ENCODE results near the gene SLC10A3. TPM values are rescaled to one million over a fixed set of nuclear protein-coding genes. Genes with fewer than 3 reads are reported as not detected.

The SLC10A3 gene
- polyA plus RNA-seq, 1 of the 3 experiments (the other 2 are of a cell fraction): 29.7 TPM

DNA sequence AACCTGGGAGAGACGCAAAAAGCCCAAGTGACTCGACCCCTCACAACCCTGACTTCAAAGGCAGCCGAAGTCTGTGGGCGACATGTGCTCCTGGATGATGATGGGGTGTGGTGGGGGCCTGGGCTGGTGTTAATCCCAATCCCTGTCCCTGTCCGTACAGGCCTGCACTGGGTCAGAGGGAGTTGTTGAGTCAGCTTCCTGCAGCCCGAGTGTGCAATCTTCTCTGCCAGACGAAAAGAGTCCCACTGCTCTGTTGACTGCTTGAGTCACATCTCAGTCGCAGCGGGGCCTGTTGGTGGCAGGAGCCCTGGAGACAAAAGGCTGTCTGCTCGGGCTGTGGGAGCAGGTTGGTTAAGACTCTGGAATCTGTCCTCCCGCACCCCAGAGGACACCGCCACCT, 15.3 kb upstream of the SLC10A3 start:
- H3K36me3 ChIP-seq (replicated peaks in 1 of 2; ENCODE audit: control insufficient read depth in 1 of 2, insufficient read depth in 2 of 2, low read length in 1 of 2): no peaks in the 10 kb centered on the region
- no peaks in the 10 kb centered on the region for H3K9me3 ChIP-seq
- TF ChIP-seq, protein P1, sequence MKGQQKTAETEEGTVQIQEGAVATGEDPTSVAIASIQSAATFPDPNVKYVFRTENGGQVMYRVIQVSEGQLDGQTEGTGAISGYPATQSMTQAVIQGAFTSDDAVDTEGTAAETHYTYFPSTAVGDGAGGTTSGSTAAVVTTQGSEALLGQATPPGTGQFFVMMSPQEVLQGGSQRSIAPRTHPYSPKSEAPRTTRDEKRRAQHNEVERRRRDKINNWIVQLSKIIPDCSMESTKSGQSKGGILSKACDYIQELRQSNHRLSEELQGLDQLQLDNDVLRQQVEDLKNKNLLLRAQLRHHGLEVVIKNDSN (IDR thresholded peaks at IDR 0.05; ENCODE audit: borderline replicate concordance, low read depth): no peak
- TF ChIP-seq JUND (IDR thresholded peaks at IDR 0.05): no peak
- TF ChIP-seq, protein P2, sequence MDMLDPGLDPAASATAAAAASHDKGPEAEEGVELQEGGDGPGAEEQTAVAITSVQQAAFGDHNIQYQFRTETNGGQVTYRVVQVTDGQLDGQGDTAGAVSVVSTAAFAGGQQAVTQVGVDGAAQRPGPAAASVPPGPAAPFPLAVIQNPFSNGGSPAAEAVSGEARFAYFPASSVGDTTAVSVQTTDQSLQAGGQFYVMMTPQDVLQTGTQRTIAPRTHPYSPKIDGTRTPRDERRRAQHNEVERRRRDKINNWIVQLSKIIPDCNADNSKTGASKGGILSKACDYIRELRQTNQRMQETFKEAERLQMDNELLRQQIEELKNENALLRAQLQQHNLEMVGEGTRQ (IDR thresholded peaks at IDR 0.05; ENCODE audit: borderline replicate concordance, low read depth, low read length): no peak
- TF ChIP-seq TAF1 (IDR thresholded peaks at IDR 0.05; ENCODE audit: borderline replicate concordance, low read depth, low read length): no peak
- TF ChIP-seq EZH2phosphoT487 (IDR thresholded peaks at IDR 0.05; ENCODE audit: borderline replicate concordance, low read depth): no peak
- no peak for TF ChIP-seq MEF2A (IDR thresholded peaks at IDR 0.05; ENCODE audit: borderline replicate concordance, low read depth)
- TF ChIP-seq, protein P3, sequence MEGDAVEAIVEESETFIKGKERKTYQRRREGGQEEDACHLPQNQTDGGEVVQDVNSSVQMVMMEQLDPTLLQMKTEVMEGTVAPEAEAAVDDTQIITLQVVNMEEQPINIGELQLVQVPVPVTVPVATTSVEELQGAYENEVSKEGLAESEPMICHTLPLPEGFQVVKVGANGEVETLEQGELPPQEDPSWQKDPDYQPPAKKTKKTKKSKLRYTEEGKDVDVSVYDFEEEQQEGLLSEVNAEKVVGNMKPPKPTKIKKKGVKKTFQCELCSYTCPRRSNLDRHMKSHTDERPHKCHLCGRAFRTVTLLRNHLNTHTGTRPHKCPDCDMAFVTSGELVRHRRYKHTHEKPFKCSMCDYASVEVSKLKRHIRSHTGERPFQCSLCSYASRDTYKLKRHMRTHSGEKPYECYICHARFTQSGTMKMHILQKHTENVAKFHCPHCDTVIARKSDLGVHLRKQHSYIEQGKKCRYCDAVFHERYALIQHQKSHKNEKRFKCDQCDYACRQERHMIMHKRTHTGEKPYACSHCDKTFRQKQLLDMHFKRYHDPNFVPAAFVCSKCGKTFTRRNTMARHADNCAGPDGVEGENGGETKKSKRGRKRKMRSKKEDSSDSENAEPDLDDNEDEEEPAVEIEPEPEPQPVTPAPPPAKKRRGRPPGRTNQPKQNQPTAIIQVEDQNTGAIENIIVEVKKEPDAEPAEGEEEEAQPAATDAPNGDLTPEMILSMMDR (IDR thresholded peaks at IDR 0.05): no peak
- TF ChIP-seq, protein P4, sequence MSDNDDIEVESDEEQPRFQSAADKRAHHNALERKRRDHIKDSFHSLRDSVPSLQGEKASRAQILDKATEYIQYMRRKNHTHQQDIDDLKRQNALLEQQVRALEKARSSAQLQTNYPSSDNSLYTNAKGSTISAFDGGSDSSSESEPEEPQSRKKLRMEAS (IDR thresholded peaks at IDR 0.05; ENCODE audit: low read depth): no peak
- TF ChIP-seq EP300 (IDR thresholded peaks at IDR 0.05; ENCODE audit: borderline replicate concordance in 1 of 2, low read depth in 1 of 2, low read length in 1 of 2): no peak
- TF ChIP-seq FOXM1 (IDR thresholded peaks at IDR 0.05; ENCODE audit: low read depth): no peak
- TF ChIP-seq ELF1 (IDR thresholded peaks at IDR 0.05): no peak
- no peak for TF ChIP-seq FOXJ3 (CRISPR knock-in tag; IDR thresholded peaks at IDR 0.05)
- no peaks in the 10 kb centered on the region for H3K4me1 ChIP-seq (ENCODE audit: control insufficient read depth in 1 of 2, insufficient read depth in 2 of 2, low read depth in 1 of 2, low read length in 1 of 2)
- no peak overlapping the region for H3K4me3 ChIP-seq (ENCODE audit: low read depth in 2 of 2, low read length in 1 of 2)
- no peaks in the 10 kb centered on the region for H3K79me2 ChIP-seq (ENCODE audit: insufficient read depth)
- no peak overlapping the region; the same call in 1 of the 2 replicates for H3K4me2 ChIP-seq
- no peaks in the 10 kb centered on the region for H4K20me1 ChIP-seq (ENCODE audit: insufficient read depth)
- peak overlapping the region in 1 of 2 experiments; percentile 19; a peak in 2 of 4 replicates for H3K27ac ChIP-seq (ENCODE audit: low read depth in 2 of 2, low read length in 1 of 2)
- CTCF ChIA-PET: no interaction called here
- 11% methylated on average over 6 of the region's 12 CpGs for WGBS (ENCODE audit: low lambda C conversion rate)
- H3K9me2 ChIP-seq: no peaks in the 10 kb centered on the region
- no peak overlapping the region for H2AFZ ChIP-seq (ENCODE audit: low read depth)
- H3F3A ChIP-seq (replicated peaks; ENCODE audit: insufficient read depth): no peaks in the 10 kb centered on the region
- H3K9ac ChIP-seq: no peak overlapping the region
- POLR2A ChIA-PET: no interaction called here
- peaks cover 6% of the 10 kb centered on the region; the same call in 1 of the 2 replicates for H3K27me3 ChIP-seq (ENCODE audit: insufficient read depth)
- no peak for DNase-seq

DNA sequence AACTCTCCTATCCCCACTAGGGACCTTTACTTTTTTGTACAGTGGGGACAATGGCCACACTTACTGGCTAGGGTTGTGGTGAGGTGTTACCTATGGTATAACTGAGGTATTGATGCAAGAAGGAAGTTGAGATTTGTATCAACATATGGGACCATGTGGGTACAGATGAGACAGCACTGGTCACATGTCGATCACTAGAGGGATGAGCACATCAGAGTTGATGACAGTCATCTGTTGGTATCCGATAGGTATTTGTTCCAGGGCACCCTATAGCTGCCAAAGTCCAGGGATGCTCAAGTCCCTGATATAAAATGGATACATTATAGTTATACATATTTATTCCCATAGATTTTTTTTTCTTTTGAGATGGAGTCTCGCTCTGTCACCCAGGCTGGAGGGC, 12.6 kb upstream of the SLC10A3 start:
- no peak for TF ChIP-seq GATA2 (CRISPR knock-in tag; IDR thresholded peaks at IDR 0.05)
- no peak for TF ChIP-seq YY1 (IDR thresholded peaks at IDR 0.05; ENCODE audit: low read depth)
- TF ChIP-seq, protein P5, sequence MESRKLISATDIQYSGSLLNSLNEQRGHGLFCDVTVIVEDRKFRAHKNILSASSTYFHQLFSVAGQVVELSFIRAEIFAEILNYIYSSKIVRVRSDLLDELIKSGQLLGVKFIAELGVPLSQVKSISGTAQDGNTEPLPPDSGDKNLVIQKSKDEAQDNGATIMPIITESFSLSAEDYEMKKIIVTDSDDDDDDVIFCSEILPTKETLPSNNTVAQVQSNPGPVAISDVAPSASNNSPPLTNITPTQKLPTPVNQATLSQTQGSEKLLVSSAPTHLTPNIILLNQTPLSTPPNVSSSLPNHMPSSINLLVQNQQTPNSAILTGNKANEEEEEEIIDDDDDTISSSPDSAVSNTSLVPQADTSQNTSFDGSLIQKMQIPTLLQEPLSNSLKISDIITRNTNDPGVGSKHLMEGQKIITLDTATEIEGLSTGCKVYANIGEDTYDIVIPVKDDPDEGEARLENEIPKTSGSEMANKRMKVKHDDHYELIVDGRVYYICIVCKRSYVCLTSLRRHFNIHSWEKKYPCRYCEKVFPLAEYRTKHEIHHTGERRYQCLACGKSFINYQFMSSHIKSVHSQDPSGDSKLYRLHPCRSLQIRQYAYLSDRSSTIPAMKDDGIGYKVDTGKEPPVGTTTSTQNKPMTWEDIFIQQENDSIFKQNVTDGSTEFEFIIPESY (IDR thresholded peaks at IDR 0.05; ENCODE audit: borderline replicate concordance, low read depth): no peak
- TF ChIP-seq NFIC (IDR thresholded peaks at IDR 0.05; ENCODE audit: borderline replicate concordance): no peak
- TF ChIP-seq, protein P4 (IDR thresholded peaks at IDR 0.05; ENCODE audit: low read depth): no peak
- TF ChIP-seq FOXM1 (IDR thresholded peaks at IDR 0.05; ENCODE audit: low read depth): no peak
- TF ChIP-seq RCOR1 (IDR thresholded peaks at IDR 0.05; ENCODE audit: low read length): no peak
- no peak for TF ChIP-seq TEAD4 (IDR thresholded peaks at IDR 0.05; ENCODE audit: borderline replicate concordance, insufficient read depth)
- TF ChIP-seq FOXJ3 (CRISPR knock-in tag; IDR thresholded peaks at IDR 0.05): no peak
- TF ChIP-seq GABPA (IDR thresholded peaks at IDR 0.05; ENCODE audit: low read depth): no peak
- TF ChIP-seq, protein P2 (IDR thresholded peaks at IDR 0.05; ENCODE audit: borderline replicate concordance, low read depth, low read length): no peak
- no peak for TF ChIP-seq NRF1 (IDR thresholded peaks at IDR 0.05; ENCODE audit: low read depth, low read length)
- TF ChIP-seq TCF12 (IDR thresholded peaks at IDR 0.05): no peak
- no peak overlapping the region for H2AFZ ChIP-seq (ENCODE audit: low read depth)
- H3K27me3 ChIP-seq (ENCODE audit: insufficient read depth): peaks cover 6% of the 10 kb centered on the region; the same call in 1 of the 2 replicates
- no peaks in the 10 kb centered on the region for H3K36me3 ChIP-seq (replicated peaks in 1 of 2; ENCODE audit: control insufficient read depth in 1 of 2, insufficient read depth in 2 of 2, low read length in 1 of 2)
- ChIA-PET POLR2A (no interaction called here), CTCF (no interaction called here)
- no peaks in the 10 kb centered on the region for H3K9me3 ChIP-seq
- H3K9me2 ChIP-seq: no peaks in the 10 kb centered on the region
- H3K4me1 ChIP-seq (ENCODE audit: control insufficient read depth in 1 of 2, insufficient read depth in 2 of 2, low read depth in 1 of 2, low read length in 1 of 2): no peaks in the 10 kb centered on the region
- H3F3A ChIP-seq (replicated peaks; ENCODE audit: insufficient read depth): no peaks in the 10 kb centered on the region
- WGBS (ENCODE audit: low lambda C conversion rate): 18% methylated on average over 3 of the region's 3 CpGs
- H3K27ac ChIP-seq (ENCODE audit: low read depth in 2 of 2, low read length in 1 of 2): no peak overlapping the region
- no peaks in the 10 kb centered on the region for H3K79me2 ChIP-seq (ENCODE audit: insufficient read depth)
- DNase-seq: no peak
- no peak overlapping the region for H3K4me2 ChIP-seq
- H4K20me1 ChIP-seq (ENCODE audit: insufficient read depth): no peaks in the 10 kb centered on the region
- H3K9ac ChIP-seq: no peak overlapping the region
- H3K4me3 ChIP-seq (ENCODE audit: low read depth in 2 of 2, low read length in 1 of 2): no peak overlapping the region
